PC-9 (cell line): ENCODE measurements around the gene BPIFB2.
"Not testable (repeated sequence)": the region's sequence is repeated elsewhere in the genome, so short reads cannot be mapped to it uniquely, and the experiment has no call there.

Experiments used
- EZH2 ChIP-seq: fragments of 200-600 bp; sonication (generic); IDR thresholded peaks from 2 replicates; pipeline ENCODE4 v1.8.0; 2017; ENCODE audit warnings: antibody characterized with exemption, low read depth
- TF ChIP-seq, protein P1 (sequence below): fragments of 200-600 bp; sonication (generic); conservative IDR thresholded peaks from 2 replicates; pipeline ENCODE4 v1.6.1; 2017; ENCODE audit warnings: mixed run types, antibody characterized with exemption, mild to moderate bottlenecking, moderate library complexity

DNA sequence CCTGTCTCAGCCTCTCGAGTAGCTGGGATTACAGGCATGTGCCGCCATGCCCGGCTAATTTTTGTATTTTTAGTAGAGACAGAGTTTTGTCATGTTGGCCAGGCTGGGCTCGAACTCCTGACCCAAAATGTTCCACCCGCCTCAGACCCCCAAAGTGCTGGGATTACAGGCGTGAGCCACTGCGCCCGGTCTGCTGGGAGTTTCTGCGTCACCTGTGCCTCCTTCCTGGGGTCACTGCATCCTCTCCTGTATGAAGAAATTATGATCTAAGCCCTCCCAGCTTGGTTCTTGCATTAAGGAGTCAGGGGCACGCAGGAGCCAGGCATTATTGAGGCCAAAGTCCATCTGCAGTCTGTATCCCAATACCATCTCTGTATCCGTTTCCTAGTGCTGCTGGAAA is 44.9 kb upstream of the BPIFB2 start:
- TF ChIP-seq, protein P1, sequence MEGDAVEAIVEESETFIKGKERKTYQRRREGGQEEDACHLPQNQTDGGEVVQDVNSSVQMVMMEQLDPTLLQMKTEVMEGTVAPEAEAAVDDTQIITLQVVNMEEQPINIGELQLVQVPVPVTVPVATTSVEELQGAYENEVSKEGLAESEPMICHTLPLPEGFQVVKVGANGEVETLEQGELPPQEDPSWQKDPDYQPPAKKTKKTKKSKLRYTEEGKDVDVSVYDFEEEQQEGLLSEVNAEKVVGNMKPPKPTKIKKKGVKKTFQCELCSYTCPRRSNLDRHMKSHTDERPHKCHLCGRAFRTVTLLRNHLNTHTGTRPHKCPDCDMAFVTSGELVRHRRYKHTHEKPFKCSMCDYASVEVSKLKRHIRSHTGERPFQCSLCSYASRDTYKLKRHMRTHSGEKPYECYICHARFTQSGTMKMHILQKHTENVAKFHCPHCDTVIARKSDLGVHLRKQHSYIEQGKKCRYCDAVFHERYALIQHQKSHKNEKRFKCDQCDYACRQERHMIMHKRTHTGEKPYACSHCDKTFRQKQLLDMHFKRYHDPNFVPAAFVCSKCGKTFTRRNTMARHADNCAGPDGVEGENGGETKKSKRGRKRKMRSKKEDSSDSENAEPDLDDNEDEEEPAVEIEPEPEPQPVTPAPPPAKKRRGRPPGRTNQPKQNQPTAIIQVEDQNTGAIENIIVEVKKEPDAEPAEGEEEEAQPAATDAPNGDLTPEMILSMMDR = not testable (repeated sequence)
- TF ChIP-seq EZH2 = not testable (repeated sequence)
